ENCODE results near the gene DNAJC1.

DNA sequence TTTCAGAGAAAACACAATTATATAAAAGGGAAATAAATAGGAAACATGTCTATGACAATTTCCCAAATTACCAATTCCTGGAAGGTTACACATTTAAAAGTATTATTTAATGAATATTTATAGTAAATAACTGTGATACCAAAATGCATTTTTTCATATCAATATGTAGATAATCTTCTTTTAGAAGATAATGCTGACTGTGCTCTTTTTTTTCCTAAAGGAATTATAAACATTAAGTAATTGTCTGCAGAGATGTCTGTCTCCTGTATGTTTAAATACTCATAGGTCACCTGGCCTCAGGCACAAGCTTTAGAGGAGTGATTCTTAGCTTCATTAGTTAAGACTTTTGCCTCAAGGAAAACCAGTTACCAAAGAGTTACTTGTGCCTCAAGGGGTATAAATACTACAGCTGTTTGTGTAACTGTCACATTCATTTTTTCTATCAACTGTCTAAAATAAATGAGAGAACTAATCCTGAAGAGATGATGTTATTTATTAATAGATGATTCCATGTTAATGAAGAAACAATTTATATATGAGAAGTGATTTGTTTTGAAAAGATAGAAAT lies 77.1 kb downstream of the DNAJC1 start:
- no peak for TF ChIP-seq RAD21 (IDR thresholded peaks at IDR 0.05; ENCODE audit: insufficient read depth, low read depth, low read length)
- TF ChIP-seq POLR2A (IDR thresholded peaks at IDR 0.05; ENCODE audit: low read depth, low read length), result no peak
- TF ChIP-seq ZBTB33 (IDR thresholded peaks at IDR 0.05), result no peak
- TF ChIP-seq, protein P1, sequence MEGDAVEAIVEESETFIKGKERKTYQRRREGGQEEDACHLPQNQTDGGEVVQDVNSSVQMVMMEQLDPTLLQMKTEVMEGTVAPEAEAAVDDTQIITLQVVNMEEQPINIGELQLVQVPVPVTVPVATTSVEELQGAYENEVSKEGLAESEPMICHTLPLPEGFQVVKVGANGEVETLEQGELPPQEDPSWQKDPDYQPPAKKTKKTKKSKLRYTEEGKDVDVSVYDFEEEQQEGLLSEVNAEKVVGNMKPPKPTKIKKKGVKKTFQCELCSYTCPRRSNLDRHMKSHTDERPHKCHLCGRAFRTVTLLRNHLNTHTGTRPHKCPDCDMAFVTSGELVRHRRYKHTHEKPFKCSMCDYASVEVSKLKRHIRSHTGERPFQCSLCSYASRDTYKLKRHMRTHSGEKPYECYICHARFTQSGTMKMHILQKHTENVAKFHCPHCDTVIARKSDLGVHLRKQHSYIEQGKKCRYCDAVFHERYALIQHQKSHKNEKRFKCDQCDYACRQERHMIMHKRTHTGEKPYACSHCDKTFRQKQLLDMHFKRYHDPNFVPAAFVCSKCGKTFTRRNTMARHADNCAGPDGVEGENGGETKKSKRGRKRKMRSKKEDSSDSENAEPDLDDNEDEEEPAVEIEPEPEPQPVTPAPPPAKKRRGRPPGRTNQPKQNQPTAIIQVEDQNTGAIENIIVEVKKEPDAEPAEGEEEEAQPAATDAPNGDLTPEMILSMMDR (IDR thresholded peaks at IDR 0.05 in 2 of 3, conservative IDR thresholded peaks at IDR 0.05 in 1 of 3; ENCODE audit: control insufficient read depth in 2 of 3, extremely low read depth in 1 of 3, insufficient read depth in 1 of 3, low read depth in 3 of 3, low read length in 3 of 3), result no peak

All from GM12878 (cell line).